HepG2 (cell line): ENCODE measurements around the gene UNC5CL. TPM values are rescaled to one million over a fixed set of nuclear protein-coding genes. Genes with fewer than 3 reads are reported as not detected.

Source experiments
- AHR ChIP-seq: IDR thresholded peaks from 2 replicates; pipeline ENCODE4 v1.6.1; 2018; ENCODE audit warnings: missing genetic modification reagents, missing compliant biosample characterization
- DNMT3B ChIP-seq: conservative IDR thresholded peaks from 2 replicates; pipeline ENCODE4 v1.6.1; 2016; ENCODE audit warnings: missing biosample characterization, control low read depth
- IRF2 ChIP-seq: IDR thresholded peaks from 2 replicates; pipeline ENCODE4 v1.6.1; 2018; ENCODE audit warnings: missing genetic modification reagents, missing compliant biosample characterization
- MEF2D ChIP-seq: sonication (generic); formaldehyde crosslinking; IDR thresholded peaks from 2 replicates; pipeline ENCODE4 v1.5.1; 2020; ENCODE audit warnings: mild to moderate bottlenecking, missing genetic modification reagents
- PAWR ChIP-seq: sonication (generic); formaldehyde crosslinking; IDR thresholded peaks from 2 replicates; pipeline ENCODE4 v1.4.0; 2020; ENCODE audit warnings: missing genetic modification reagents, mild to moderate bottlenecking, borderline replicate concordance
- PHF21A ChIP-seq: sonication (generic); formaldehyde crosslinking; IDR thresholded peaks from 2 replicates; pipeline ENCODE4 v1.5.0; 2020; ENCODE audit warnings: mild to moderate bottlenecking, missing genetic modification reagents
- SETDB1 ChIP-seq: sonication (generic); formaldehyde crosslinking; IDR thresholded peaks from 2 replicates; pipeline ENCODE4 v1.5.1; 2020; ENCODE audit warnings: missing genetic modification reagents, mild to moderate bottlenecking, borderline replicate concordance
- YY1 ChIP-seq: IDR thresholded peaks from 2 replicates; pipeline ENCODE4 v1.6.1; 2011; ENCODE audit warnings: low read length, low read depth, moderate library complexity, mild to moderate bottlenecking; ENCODE audit not compliant: insufficient read depth, insufficient replicate concordance
- ZBTB7A ChIP-seq: sonication (generic); formaldehyde crosslinking; IDR thresholded peaks from 2 replicates; pipeline ENCODE4 v1.8.0; 2022; ENCODE audit warnings: mild to moderate bottlenecking, missing genetic modification reagents
- ZNF138 ChIP-seq: sonication (generic); formaldehyde crosslinking; IDR thresholded peaks from 2 replicates; pipeline ENCODE4 v1.5.0; 2020; ENCODE audit warnings: mild to moderate bottlenecking, low read depth, missing genetic modification reagents
- ZNF407 ChIP-seq: sonication (generic); formaldehyde crosslinking; IDR thresholded peaks from one replicate; pipeline ENCODE4 v1.5.1; 2020; ENCODE audit warnings: mild to moderate bottlenecking, missing genetic modification reagents; ENCODE audit errors: not compliant biosample characterization
- ZNF513 ChIP-seq: sonication (generic); formaldehyde crosslinking; conservative IDR thresholded peaks from 2 replicates; pipeline ENCODE4 v1.5.0; 2020; ENCODE audit warnings: missing genetic modification reagents
- ZNF580 ChIP-seq: IDR thresholded peaks from 2 replicates; pipeline ENCODE4 v1.6.1; 2016; ENCODE audit warnings: low read depth, borderline replicate concordance
- ZNF629 ChIP-seq: sonication (generic); formaldehyde crosslinking; conservative IDR thresholded peaks from 2 replicates; pipeline ENCODE4 v1.5.0; 2020; ENCODE audit warnings: missing genetic modification reagents
- ZNF672 ChIP-seq: sonication (generic); formaldehyde crosslinking; IDR thresholded peaks from 2 replicates; pipeline ENCODE4 v1.8.1; 2022; ENCODE audit warnings: missing genetic modification reagents
- ZNF720 ChIP-seq: sonication (generic); formaldehyde crosslinking; IDR thresholded peaks from 2 replicates; pipeline ENCODE4 v1.4.0; 2020; ENCODE audit warnings: missing genetic modification reagents
- ZNF724P ChIP-seq: sonication (generic); formaldehyde crosslinking; IDR thresholded peaks from 2 replicates; pipeline ENCODE4 v1.8.0; 2022; ENCODE audit warnings: missing genetic modification reagents, borderline replicate concordance
- ZNF740 ChIP-seq: sonication (generic); formaldehyde crosslinking; IDR thresholded peaks from 2 replicates; pipeline ENCODE4 v1.4.0; 2020; ENCODE audit warnings: missing genetic modification reagents
- polyA plus RNA-seq, 8 experiments: library from polyadenylated mRNA; depleted of rRNA in 3 of 8; stranded (reverse) in 7 of 8; unstranded in 1 of 8; fragments of >200 nt; fragmentation: Illumina TruSeq in 4 of 8; extraction: Trizol in 4 of 8; gene quantifications; 2 replicates each; pipeline versions ENCODE4 v1.2.1 to v1.2.3, GENCODE V29; 2011 to 2016; ENCODE audit warnings: low read depth in 4 of 8, missing spikeins in 1 of 8, mixed read lengths in 1 of 8; ENCODE audit not compliant: insufficient read depth in 1 of 8
- total RNA-seq, 5 experiments: library from RNA; depleted of rRNA; stranded (reverse); fragments of >200 nt; fragmentation: Illumina TruSeq; extraction: Trizol; gene quantifications; 2 replicates each; pipeline ENCODE4 v1.2.3, GENCODE V29; 2016; ENCODE audit warnings: low read depth in 1 of 5

Gene UNC5CL
- total and polyA plus RNA-seq, 2 of the 13 experiments (the other 11 are each of a cell fraction or from before 2014, with no cell fraction given) = 2.4 to 2.5 TPM

GRCh38 chr6:41073203-41073967 lies 34.4 kb upstream of the UNC5CL start (continued):
- TF ChIP-seq ZNF724P (CRISPR knock-in tag) (no peak; the same call in 1 of the 2 replicates), ZNF629 (CRISPR knock-in tag) (no peak), IRF2 (CRISPR knock-in tag) (peak; percentile 17; the same call in 1 of the 2 replicates), ZNF513 (0 out of 2 replicates have a peak, but pooled peaks have one; percentile 63), PAWR (CRISPR knock-in tag) (no peak), AHR (CRISPR knock-in tag) (no peak), ZNF720 (CRISPR knock-in tag) (no peak), ZNF740 (CRISPR knock-in tag) (peak; percentile 23; the same call in 1 of the 2 replicates), ZNF407 (CRISPR knock-in tag) (no peak), PHF21A (CRISPR knock-in tag) (no peak; the same call in 1 of the 2 replicates), MEF2D (CRISPR knock-in tag) (0 out of 2 replicates have a peak, but pooled peaks have one; percentile 29), ZNF138 (CRISPR knock-in tag) (0 out of 2 replicates have a peak, but pooled peaks have one; percentile 79), ZNF672 (CRISPR knock-in tag) (no peak), ZNF580 (CRISPR knock-in tag) (peak; percentile 40; the same call in 1 of the 2 replicates), SETDB1 (CRISPR knock-in tag) (no peak), ZBTB7A (CRISPR knock-in tag) (peak; percentile 77), DNMT3B (peak; percentile 52; the same call in 1 of the 2 replicates), YY1 (peak; percentile 42)
